Stimulated activated CD4-positive, alpha-beta T cell treated with anti-CD3 and anti-CD28 coated beads, Interleukin-12 subunit alpha, Interleukin-12 subunit beta, amount 100 ng/mL, for 48 hours (primary cell): ENCODE data around the gene NXNL2.
A peak's percentile ranks its signal among the peaks of the same experiment; 100 is the strongest.

Experiments
- DNase-seq, 3 donors: peaks; one replicate each; pipeline ENCODE4 v3.0.0-alpha.2; 2020; ENCODE audit warnings: low read depth in 2 of 3, low spot score in 1 of 3

Gene NXNL2

DNA sequence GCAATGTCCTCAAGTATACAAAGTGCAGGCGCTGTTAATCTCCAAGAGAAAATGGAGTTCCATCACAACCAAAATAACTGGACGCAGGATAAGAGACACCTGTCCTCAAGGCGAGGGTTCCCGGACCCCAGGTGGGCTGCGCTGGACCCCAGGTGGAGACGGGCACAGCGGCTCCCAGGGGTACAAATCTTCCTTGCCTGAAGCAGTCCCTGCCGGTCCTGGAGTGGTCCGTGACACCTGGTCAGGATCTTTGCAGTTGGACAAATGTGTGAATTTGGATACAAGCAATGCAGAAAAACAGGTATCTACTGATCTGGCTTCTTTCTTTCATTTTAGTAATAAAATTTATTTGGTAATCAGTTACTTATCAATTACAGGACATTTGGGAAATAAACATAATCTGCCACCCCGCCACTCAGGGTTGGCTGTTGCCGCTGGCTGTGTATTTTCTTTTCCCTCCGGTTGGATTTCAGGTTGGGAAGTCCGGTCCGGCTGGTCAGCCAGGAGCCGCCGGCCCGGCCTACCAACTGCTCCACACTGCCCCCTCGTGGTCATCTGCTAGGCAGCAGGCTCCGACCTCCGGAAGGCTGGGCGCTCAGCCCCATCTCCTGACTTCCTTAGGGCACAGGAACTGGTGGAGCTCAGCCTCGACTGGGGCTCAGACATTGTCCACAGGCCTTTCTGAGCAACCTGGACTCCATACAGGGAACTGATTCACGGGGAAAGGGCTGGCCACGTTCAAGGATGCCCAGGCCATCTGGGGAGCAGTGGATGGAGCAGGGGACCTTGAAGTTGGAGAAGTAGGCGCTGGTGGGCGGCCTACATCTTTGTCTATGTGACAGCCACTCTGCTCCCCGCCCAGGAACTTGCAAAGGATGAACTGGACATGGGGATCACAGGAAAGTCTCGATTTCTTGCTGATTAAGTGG lies 43.4 kb downstream of the NXNL2 start:
- DNase-seq: peak; percentile 35 to 70 (median 60)

DNA sequence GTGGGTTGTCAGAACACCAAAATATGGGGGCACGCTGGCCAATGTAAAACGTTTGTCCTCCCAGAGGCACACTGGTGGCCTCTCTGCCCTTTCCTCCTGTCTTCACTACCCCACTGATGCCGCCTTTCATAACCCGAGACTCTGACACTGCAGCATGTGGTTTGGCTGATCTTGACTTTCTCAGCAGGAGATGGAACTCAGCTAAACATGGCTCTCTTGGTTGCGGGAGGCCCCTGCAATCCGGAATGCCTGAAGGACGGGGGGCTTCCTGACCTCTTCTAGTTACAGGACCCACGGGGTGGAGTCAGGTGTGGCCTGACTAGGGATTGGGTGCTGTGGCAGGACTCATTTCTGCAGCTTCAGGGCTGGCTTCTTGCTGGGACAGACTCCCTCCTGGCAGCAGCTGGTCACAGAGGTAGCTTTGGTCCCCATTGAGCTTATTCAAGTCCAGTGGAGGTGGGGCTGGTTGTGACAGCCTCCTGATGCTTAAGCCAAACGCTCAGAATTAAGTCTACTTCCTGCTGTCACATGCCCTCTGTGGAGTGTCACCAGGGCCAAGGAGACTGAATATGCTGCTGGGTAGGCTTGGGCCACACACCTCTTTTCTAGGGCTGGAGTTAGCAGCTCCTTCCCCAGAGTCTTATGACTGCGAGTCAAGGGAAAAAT lies 44.2 kb downstream of the NXNL2 start:
- no peak for DNase-seq

GRCh38 chr9:88580961-88581360 lies 46.0 kb downstream of the NXNL2 start:
- DNase-seq: no peak

DNA sequence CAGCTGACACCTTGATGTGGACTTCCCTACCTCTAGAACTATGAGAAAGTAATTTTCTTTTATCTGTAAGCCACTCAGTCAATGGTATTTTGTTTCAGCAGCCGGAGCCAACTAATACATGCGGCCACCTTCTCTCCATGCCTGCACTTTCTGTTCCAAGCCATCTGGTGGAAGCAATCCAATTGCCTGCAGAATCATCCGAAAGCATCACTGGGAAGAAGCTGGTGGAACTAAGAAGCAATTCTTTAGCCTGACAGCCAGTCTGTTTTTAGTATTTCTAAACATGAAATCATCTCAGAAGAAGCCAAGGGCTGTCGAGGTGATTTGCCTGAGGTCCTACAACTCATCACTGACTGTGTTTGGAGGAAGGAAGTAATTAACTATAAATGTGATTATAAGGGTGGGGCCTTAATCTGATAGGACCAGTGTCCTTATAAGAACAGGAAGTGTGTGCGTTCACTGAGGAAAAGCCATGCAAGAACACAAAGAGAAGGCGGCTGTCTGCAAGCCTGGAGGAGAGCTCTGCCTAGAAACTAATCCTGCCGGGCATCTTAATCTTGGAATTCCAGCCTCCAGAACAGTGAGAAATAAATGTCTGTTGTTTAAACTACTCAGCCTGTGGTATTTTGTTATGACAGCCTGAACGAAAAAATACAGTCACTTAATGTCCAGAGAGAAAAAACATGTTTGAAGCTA lies 49.1 kb downstream of the NXNL2 start:
- DNase-seq: no peak

DNA sequence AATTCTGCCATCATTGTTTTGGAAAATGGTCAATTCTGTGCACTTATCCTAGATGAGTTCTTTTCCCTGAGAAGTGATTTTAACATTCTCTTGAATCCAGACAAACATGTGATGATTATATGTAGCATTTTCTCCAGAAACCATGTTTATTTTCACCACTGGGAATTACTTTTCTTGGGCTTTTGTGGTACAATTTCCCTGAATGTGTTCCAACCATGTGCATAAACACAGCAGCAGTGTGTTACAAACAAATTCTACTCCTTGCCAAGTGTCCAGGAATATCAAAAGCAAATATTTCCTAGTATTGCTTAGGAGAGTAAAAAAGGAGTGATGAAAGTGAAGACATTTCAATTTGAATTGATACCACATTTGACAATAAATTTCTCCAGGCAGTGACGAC lies 50.4 kb downstream of the NXNL2 start:
- no peak for DNase-seq

- DNase-seq: no peak
These were observed 51.5 kb downstream of the NXNL2 start for GRCh38 chr9:88586452-88586851.

GRCh38 chr9:88587182-88587581 lies 52.2 kb downstream of the NXNL2 start:
- no peak for DNase-seq

- DNase-seq: no peak
These were observed 53.1 kb downstream of the NXNL2 start for GRCh38 chr9:88587885-88588649.

- no peak for DNase-seq
These were observed 54.7 kb downstream of the NXNL2 start for GRCh38 chr9:88589656-88590055.

DNA sequence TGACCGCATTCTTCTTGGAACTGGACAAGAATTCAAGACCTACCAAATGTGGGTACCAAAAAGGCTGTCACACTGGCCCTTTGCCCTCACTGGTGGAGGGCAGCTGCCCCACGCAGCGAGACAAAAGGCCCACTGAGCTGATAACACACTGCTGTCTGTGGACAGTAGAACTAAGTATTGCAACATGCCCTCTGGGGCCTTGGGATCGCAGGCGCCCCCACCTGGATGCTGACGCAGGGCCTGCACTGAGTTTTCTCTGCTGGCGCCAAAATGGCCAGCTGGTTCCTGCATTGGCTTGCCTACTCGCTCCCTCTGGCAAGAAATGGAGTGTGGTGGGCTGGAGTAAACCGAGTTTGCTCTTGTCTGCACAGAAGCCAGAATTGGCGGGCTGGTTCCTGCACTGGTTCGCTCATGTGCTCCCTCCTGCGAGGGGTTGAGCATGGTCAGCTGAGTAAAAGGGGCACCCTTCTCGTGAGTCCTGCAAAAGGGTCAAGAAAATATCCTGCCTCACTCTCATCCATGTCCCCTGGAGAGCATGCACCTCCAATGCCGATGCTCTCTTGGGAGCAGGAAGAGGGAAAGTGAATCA lies 55.7 kb downstream of the NXNL2 start:
- no peak for DNase-seq

GRCh38 chr9:88593537-88594185 lies 58.7 kb downstream of the NXNL2 start:
- peak in 2 of 3 donors; percentile 35 to 63 for DNase-seq
